Measurements from ENCODE around the gene ZNF2.

DNA sequence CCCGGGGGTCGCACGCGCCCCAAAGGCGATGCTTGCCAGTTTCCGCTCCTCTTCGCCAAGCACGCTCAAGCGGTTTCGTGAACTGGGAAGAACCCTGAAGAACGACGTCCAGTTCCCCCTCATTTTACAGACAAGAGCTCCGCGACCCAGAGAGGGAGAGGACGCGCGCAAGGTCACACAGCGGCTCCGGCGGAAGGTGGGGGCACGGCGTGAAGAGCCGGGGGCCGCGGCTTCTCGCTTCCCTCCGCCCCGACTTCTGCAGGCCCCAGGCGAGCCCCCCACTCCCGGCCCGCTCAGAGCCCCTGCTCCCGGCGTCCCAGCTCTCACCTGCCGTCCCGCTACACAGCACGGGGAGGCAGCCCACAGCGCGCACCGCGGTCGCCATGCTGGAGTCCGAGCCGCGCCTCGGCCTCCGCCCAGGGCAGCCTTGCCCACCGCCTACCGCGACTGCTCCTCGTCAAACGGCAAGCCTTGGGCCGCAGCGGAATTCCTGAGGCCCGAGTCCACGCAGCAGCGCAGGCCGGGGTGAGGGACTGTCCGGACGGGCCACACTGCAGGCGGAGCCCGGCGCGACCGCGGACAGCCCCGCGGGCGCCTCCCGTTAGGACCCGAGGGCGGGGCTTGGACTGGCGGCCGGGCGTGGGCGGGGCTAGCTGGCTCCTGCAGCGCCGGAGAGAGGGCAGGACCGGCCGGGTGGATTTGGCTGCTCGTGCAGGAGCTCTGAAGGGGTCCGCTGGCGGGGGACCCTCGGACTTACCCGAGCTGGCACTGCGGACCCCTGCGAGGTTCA, 44.0 kb upstream of the ZNF2 start, which contains the start of gene MRPS5:
- TF ChIP-seq, protein P1, sequence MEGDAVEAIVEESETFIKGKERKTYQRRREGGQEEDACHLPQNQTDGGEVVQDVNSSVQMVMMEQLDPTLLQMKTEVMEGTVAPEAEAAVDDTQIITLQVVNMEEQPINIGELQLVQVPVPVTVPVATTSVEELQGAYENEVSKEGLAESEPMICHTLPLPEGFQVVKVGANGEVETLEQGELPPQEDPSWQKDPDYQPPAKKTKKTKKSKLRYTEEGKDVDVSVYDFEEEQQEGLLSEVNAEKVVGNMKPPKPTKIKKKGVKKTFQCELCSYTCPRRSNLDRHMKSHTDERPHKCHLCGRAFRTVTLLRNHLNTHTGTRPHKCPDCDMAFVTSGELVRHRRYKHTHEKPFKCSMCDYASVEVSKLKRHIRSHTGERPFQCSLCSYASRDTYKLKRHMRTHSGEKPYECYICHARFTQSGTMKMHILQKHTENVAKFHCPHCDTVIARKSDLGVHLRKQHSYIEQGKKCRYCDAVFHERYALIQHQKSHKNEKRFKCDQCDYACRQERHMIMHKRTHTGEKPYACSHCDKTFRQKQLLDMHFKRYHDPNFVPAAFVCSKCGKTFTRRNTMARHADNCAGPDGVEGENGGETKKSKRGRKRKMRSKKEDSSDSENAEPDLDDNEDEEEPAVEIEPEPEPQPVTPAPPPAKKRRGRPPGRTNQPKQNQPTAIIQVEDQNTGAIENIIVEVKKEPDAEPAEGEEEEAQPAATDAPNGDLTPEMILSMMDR (IDR thresholded peaks at IDR 0.05) = peak in 2 of 6 experiments; percentile 7 to 31
- peak; percentile 52 to 57 for TF ChIP-seq POLR2A (IDR thresholded peaks at IDR 0.05)
